A673 (cell line): ENCODE data around the gene DOCK4. TPM values are rescaled to one million over a fixed set of nuclear protein-coding genes. Genes with fewer than 3 reads are reported as not detected.

Experiments
- BruUV-seq: library from RNA; stranded (reverse); fragments of 400-500 nt; replicated peaks from 2 replicates; lab custom pipeline; 2021; lab: Mats Ljungman, UMichigan
- CTCF ChIA-PET: fragments of 300-600 bp; sonication (Branson Sonifier 250); formaldehyde crosslinking; loops from one replicate; lab custom pipeline; 2022; ENCODE audit warnings: antibody characterized with exemption; lab: Charles Lee
- POLR2A ChIA-PET: fragments of 300-600 bp; sonication (Branson Sonifier 250); formaldehyde crosslinking; loops from one replicate; lab custom pipeline; 2022; ENCODE audit warnings: antibody characterized with exemption; ENCODE audit not compliant: low non-redundant PET; lab: Charles Lee
- DNase-seq: peaks from one replicate; pipeline ENCODE4 v3.0.0-alpha.2; 2015; ENCODE audit warnings: low spot score
- H3K27ac ChIP-seq: fragments of 200-600 bp; sonication (generic); 2 replicates; pipeline ENCODE4 v1.5.1; 2016; ENCODE audit warnings: mixed run types, low read depth, mild to moderate bottlenecking, mixed read lengths, antibody characterized with exemption, low read length; ENCODE audit not compliant: poor library complexity, severe bottlenecking
- H3K27me3 ChIP-seq: fragments of 200-600 bp; sonication (generic); replicated peaks from 2 replicates; pipeline ENCODE4 v1.6.1; 2017; ENCODE audit warnings: mixed run types, low read depth, mild to moderate bottlenecking, mixed read lengths, antibody characterized with exemption, low read length; ENCODE audit not compliant: insufficient read depth, poor library complexity
- H3K36me3 ChIP-seq: fragments of 200-600 bp; sonication (generic); 2 replicates; pipeline ENCODE4 v1.6.1; 2016; ENCODE audit warnings: mixed run types, mild to moderate bottlenecking, mixed read lengths, antibody characterized with exemption, low read length; ENCODE audit not compliant: insufficient read depth, poor library complexity, severe bottlenecking
- H3K4me1 ChIP-seq: fragments of 200-600 bp; sonication (generic); 2 replicates; pipeline ENCODE4 v1.6.1; 2017; ENCODE audit warnings: mixed run types, mild to moderate bottlenecking, mixed read lengths, antibody characterized with exemption, low read length; ENCODE audit not compliant: insufficient read depth, poor library complexity, severe bottlenecking
- H3K4me3 ChIP-seq: fragments of 200-600 bp; sonication (generic); 2 replicates; pipeline ENCODE4 v1.5.1; 2016; ENCODE audit warnings: low read depth, mixed run types, mild to moderate bottlenecking, mixed read lengths, low read length; ENCODE audit not compliant: poor library complexity, severe bottlenecking
- H3K9me3 ChIP-seq: fragments of 200-600 bp; sonication (generic); 2 replicates; pipeline ENCODE4 v1.6.1; 2016; ENCODE audit warnings: mixed run types, low read depth, mild to moderate bottlenecking, mixed read lengths, antibody characterized with exemption, low read length; ENCODE audit not compliant: poor library complexity, severe bottlenecking
- EZH2 ChIP-seq: fragments of 200-600 bp; sonication (generic); IDR thresholded peaks from 2 replicates; pipeline ENCODE4 v1.6.1; 2017; ENCODE audit warnings: borderline replicate concordance, low read depth, mild to moderate bottlenecking, mixed read lengths, antibody characterized with exemption, low read length; ENCODE audit not compliant: poor library complexity, severe bottlenecking
- intact Hi-C: fragments of 100-400 bp; cut with micrococcal nuclease; formaldehyde crosslinking; loops from one replicate; pipeline ENCODE4 v1.10.0; 2022; ENCODE audit not compliant: unreplicated experiment
- total RNA-seq: library from RNA; stranded (reverse); gene quantifications from 2 replicates; pipeline ENCODE4 v1.2.3, GENCODE V29; 2021
- TF ChIP-seq, protein P1 (sequence below): fragments of 300-800, 200-600 bp; sonication (generic); conservative IDR thresholded peaks from 2 replicates; pipeline ENCODE4 v1.5.1; 2017; ENCODE audit warnings: low read depth, mild to moderate bottlenecking, antibody characterized with exemption, low read length, moderate library complexity, mixed read lengths

The DOCK4 gene
- total RNA-seq, 1 experiment from 2014 or later: 28.5 TPM

DNA sequence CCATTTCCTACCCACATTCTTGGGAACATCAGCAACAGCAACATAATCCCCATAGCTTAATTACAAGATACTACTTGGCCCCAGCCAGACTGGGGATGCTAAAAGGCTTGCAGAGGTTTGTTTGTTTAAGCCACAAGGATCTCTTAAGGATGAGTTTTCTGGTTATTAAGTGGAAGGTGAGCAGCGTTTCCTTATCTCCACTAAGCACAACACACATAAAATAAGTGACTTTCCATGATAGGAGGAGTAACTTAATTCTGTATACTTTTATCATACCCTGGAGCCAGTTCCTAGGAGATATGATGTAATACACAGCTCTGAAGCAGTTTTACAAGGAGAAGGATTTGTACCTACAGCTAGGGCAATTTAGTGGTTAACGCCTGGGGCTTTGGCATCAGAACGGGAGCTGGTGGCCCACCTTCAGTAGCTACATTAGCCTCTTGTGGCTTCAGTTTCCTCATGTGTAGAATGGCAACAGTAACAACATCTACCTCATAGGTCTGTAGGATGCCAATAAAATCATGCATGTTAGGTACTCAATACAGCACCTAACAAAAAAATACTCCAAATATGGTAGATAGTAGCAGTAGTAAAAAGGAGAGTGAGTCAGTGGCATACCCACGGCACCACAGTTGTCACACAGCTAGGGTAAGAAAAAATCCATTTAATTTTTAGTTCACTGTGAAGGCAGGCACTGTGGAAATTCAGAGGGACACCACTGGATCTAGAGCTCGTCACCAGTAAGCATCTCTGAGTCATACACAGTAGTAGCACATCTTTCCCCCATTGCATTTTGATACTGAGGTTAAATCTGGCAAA lies 55.2 kb downstream of the DOCK4 start:
- DNase-seq: no peak
- Histone ChIP-seq H3K4me1 (peaks cover 7% of the 10 kb centered on the region), H3K9me3 (no peaks in the 10 kb centered on the region), H3K36me3 (no peaks in the 10 kb centered on the region), H3K4me3 (no peak overlapping the region), H3K27ac (no peak overlapping the region), H3K27me3 (no peaks in the 10 kb centered on the region)
- intact Hi-C loops: no loop called here
- POLR2A ChIA-PET: no interaction called here
- CTCF ChIA-PET: no interaction called here
- TF ChIP-seq, protein P1, sequence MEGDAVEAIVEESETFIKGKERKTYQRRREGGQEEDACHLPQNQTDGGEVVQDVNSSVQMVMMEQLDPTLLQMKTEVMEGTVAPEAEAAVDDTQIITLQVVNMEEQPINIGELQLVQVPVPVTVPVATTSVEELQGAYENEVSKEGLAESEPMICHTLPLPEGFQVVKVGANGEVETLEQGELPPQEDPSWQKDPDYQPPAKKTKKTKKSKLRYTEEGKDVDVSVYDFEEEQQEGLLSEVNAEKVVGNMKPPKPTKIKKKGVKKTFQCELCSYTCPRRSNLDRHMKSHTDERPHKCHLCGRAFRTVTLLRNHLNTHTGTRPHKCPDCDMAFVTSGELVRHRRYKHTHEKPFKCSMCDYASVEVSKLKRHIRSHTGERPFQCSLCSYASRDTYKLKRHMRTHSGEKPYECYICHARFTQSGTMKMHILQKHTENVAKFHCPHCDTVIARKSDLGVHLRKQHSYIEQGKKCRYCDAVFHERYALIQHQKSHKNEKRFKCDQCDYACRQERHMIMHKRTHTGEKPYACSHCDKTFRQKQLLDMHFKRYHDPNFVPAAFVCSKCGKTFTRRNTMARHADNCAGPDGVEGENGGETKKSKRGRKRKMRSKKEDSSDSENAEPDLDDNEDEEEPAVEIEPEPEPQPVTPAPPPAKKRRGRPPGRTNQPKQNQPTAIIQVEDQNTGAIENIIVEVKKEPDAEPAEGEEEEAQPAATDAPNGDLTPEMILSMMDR: no peak
- no peak for TF ChIP-seq EZH2
- no TSS peak for BruUV-seq

- no TSS peak for BruUV-seq
- no peaks in the 10 kb centered on the region for H3K9me3 ChIP-seq
- H3K36me3 ChIP-seq: no peaks in the 10 kb centered on the region
- no peak overlapping the region for H3K27ac ChIP-seq
- ChIA-PET CTCF (no interaction called here), POLR2A (no interaction called here)
- intact Hi-C loops: no loop called here
- H3K27me3 ChIP-seq: no peaks in the 10 kb centered on the region
- peaks cover 7% of the 10 kb centered on the region for H3K4me1 ChIP-seq
- TF ChIP-seq EZH2: no peak
- TF ChIP-seq, protein P1: no peak
- H3K4me3 ChIP-seq: no peak overlapping the region
- no peak for DNase-seq
These were observed 56.5 kb downstream of the DOCK4 start for GRCh38 chr7:112149734-112150133.

DNA sequence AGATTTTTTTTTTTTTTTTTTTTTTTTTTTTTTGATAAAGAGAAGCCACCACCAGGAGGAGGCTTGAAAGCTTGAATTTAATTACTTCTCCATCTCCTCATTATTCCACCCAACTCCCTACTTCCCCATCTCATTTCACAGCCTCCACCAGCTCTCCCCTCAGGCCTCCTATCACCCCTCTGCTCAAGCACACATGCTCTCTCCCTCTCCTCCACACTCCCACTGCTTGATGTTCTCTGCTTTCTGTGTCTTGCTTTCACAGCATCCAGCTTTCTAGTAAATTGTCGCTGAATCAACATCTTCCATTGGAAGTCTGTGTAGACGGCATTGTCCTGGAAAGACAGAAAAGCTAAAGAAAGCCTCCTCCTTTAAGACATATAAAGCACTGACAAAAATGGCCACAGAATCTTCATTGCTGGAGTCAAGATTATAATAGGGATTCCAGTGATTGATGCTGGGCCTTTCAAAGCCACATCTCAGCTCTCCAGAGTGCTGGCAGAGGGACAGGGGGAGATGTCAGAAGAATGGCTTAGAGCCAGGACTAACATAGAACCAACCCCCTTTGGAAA lies 58.3 kb downstream of the DOCK4 start:
- no peak overlapping the region for H3K27ac ChIP-seq
- H3K9me3 ChIP-seq: no peaks in the 10 kb centered on the region
- ChIA-PET CTCF (interaction anchor here (0.6 kb wide), 1 partner anchor 90 kb away, joined by 3 read pairs; no protein-coding TSS in a partner anchor), POLR2A (no interaction called here)
- no peaks in the 10 kb centered on the region for H3K36me3 ChIP-seq
- no TSS peak for BruUV-seq
- intact Hi-C loops: no loop called here
- no peaks in the 10 kb centered on the region for H3K27me3 ChIP-seq
- DNase-seq: no peak
- no peak overlapping the region for H3K4me3 ChIP-seq
- TF ChIP-seq EZH2: no peak
- TF ChIP-seq, protein P1: no peak
- peaks cover 7% of the 10 kb centered on the region for H3K4me1 ChIP-seq
